Spinal cord (tissue), 10 donors: ENCODE measurements around the gene PREPL. TPM values are rescaled to one million over a fixed set of nuclear protein-coding genes. Genes with fewer than 3 reads are reported as not detected.
A peak's percentile ranks its signal among the peaks of the same experiment; 100 is the strongest.

Experiments
- DNase-seq, 6 donors: peaks; one replicate each; pipeline versions ENCODE4 v3.0.0 to v3.0.0-alpha.2; 2013 to 2015; ENCODE audit warnings: low spot score in 6 of 6, low read depth in 4 of 6
- H3K27ac ChIP-seq: one replicate; pipeline ENCODE4 v1.5.1; 2013; ENCODE audit warnings: low read depth, low read length, control low read depth
- H3K27me3 ChIP-seq: one replicate; pipeline ENCODE4 v1.6.1; 2013; ENCODE audit warnings: low read length; ENCODE audit not compliant: control insufficient read depth, insufficient read depth
- H3K36me3 ChIP-seq: one replicate; pipeline ENCODE4 v1.6.1; 2013; ENCODE audit warnings: low read length; ENCODE audit not compliant: control insufficient read depth, insufficient read depth
- H3K4me1 ChIP-seq: one replicate; pipeline ENCODE4 v1.6.1; 2013; ENCODE audit warnings: low read length; ENCODE audit not compliant: control insufficient read depth, insufficient read depth
- H3K4me3 ChIP-seq: one replicate; pipeline ENCODE4 v1.5.1; 2013; ENCODE audit warnings: low read depth, low read length, control low read depth
- H3K9me3 ChIP-seq: one replicate; pipeline ENCODE4 v1.6.1; 2013; ENCODE audit warnings: low read length; ENCODE audit not compliant: control insufficient read depth, insufficient read depth
- WGBS: methylation state at CpG from one replicate; pipeline ENCODE4 v1.1.5; 2013; ENCODE audit warnings: missing lambda C conversion rate; ENCODE audit not compliant: insufficient coverage; 5-methylcytosine and 5-hydroxymethylcytosine counted together
- polyA plus RNA-seq, 2 donors: library from polyadenylated mRNA; unstranded; fragments of 120-200 nt; gene quantifications; one replicate each; pipeline ENCODE4 v1.2.1, GENCODE V29; 2013; ENCODE audit not compliant: insufficient read length in 2 of 2
- total RNA-seq, 2 donors: library from RNA; depleted of rRNA in 1 of 2; stranded (reverse); fragments of 120-200 nt in 1 of 2; fragments of >200 nt in 1 of 2; gene quantifications; one replicate each; pipeline versions ENCODE4 v1.2.3 to v1.2.4, GENCODE V29; 2013 to 2014
- donor health status: healthy.

Gene PREPL
- total and polyA plus RNA-seq, 4 donors = 118 to 316 (median 214) TPM

DNA sequence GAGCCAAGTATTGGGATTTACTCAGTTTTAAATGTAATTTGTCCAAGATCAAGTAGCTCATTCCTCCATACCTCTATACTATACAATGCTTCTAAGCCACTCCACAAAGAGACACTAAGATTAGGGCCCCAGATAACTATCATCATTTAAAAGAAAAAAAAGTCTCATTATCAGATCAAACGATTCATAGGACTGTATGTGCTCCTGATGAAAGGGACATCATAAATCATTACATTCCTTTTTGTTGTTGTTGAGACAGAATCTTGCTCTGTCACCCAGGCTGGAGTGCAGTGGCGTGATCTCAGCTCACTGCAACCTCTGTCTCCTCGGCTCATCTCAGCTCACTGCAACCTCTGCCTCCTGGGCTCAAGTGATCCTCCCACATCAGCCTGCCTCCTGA is 88.2 kb downstream of the PREPL start:
- Histone ChIP-seq H3K36me3 (no peaks in the 10 kb centered on the region), H3K4me3 (no peak overlapping the region), H3K4me1 (no peaks in the 10 kb centered on the region), H3K27me3 (no peaks in the 10 kb centered on the region), H3K27ac (no peak overlapping the region), H3K9me3 (no peaks in the 10 kb centered on the region)
- no CpG with 5 or more reads among the region's 3 CpGs for WGBS
- no peak for DNase-seq

DNA sequence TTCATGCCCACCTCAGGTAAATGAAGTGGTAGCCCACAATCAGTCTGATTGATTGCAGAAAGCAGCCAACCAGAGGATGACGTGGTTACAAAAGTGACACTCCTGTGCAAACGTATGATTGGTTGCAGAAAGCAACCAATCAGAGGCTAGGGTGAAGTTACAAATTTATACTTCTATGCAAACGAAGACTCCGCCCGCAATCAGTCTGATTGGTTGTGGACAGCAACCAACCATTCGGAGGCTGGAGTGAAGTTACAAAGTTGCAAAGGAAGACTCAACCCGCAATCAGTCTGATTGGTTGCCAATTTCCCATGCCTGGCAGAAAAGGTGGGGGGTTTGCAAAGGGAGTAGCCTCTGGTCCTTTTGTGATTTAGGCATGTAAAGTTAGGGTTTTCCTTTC is 90.0 kb downstream of the PREPL start:
- no peak overlapping the region for H3K4me3 ChIP-seq
- no peaks in the 10 kb centered on the region for H3K4me1 ChIP-seq
- no peaks in the 10 kb centered on the region for H3K36me3 ChIP-seq
- WGBS = 93% methylated on average over 7 of the region's 7 CpGs
- no peaks in the 10 kb centered on the region for H3K27me3 ChIP-seq
- DNase-seq = no peak
- H3K9me3 ChIP-seq = no peaks in the 10 kb centered on the region
- H3K27ac ChIP-seq = no peak overlapping the region

DNA sequence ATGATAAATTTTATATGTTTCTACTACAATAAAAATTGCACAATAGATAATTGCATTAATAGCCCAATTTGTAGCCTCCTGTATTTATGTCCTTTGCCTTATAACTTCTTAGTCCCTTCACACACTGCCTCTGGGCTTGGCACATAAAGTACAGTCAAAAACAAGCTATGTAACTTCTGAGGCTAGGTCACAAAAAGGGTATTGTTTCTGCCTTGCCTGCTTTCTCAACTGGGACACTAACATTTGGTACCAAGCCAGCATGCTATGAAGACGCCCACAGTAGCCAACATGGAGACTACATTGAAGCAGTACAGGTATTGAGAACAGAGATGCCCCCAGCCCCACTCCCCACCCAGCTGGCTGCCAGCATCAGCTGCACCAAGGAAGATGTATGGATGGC is 91.5 kb downstream of the PREPL start:
- Histone ChIP-seq H3K36me3 (no peaks in the 10 kb centered on the region), H3K9me3 (no peaks in the 10 kb centered on the region), H3K27ac (no peak overlapping the region), H3K4me1 (no peaks in the 10 kb centered on the region), H3K27me3 (no peaks in the 10 kb centered on the region), H3K4me3 (no peak overlapping the region)
- WGBS = 29% methylated on average over 1 of the region's 1 CpG
- peak in 2 of 6 donors; percentile 10 to 11 for DNase-seq

DNA sequence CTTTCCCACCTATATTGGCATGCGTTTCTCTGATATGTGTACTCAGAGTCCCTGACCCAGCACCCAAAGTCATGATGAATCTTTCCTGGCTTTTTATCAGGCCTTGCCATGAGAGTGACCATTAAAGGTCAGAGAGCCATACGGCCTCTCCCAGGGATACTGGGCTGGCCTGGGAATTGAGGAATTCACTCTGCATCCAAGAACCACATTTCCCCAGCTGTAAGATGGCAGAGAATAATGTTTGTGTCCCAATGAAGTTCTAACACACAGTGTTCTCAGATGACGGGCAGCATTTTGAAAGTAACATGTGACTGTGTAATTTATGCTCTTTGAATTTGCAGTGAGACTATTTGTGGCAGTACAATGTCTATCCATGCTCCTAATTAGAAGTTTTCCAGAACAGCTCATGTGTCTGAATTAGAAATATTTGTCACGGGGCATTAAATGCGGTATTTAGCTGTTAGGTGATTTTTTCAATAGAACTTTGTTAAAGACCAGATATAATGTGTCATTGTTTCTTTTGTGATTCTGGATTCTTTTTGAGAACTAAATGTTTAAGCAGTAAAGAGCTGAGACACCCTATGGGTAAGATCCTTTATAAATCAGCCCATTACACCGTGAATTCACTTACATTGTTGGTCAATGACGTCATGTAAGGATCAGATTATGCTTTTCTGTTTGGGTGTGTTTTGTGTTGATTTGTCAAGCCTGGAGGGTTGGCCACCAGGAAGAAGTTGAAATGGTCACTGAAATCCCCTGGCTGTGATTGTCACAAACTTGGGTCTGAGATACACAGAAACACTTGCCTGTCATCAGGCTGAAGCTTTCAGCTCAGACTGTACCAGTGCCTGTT is 93.3 kb downstream of the PREPL start:
- Histone ChIP-seq H3K27me3 (no peaks in the 10 kb centered on the region), H3K4me1 (no peaks in the 10 kb centered on the region), H3K36me3 (no peaks in the 10 kb centered on the region), H3K4me3 (no peak overlapping the region), H3K9me3 (no peaks in the 10 kb centered on the region), H3K27ac (no peak overlapping the region)
- 60% methylated on average over 2 of the region's 7 CpGs for WGBS
- DNase-seq = peak in 2 of 6 donors; percentile 31 to 42

Other genes with a start within 250 kb of the PREPL start
- gene PPM1B, start 192.6 kb downstream of the PREPL start, total RNA-seq = 10 to 100 TPM; 48.2 to 72.3 TPM
- gene PPM1B, start 192.6 kb downstream of the PREPL start, polyA plus RNA-seq = 10 to 100 TPM; 80.0 to 94.1 TPM
- gene SLC3A1, start 86.0 kb downstream of the PREPL start, total RNA-seq = under 1 TPM; 0.17 to 0.30 TPM
- gene SLC3A1, start 86.0 kb downstream of the PREPL start, polyA plus RNA-seq = 1 to 10 TPM; 1.2 to 1.8 TPM
- 10 to 100 TPM in 1 of 2 donors, 1 to 10 TPM in 1; 8.0 to 11.2 TPM for gene CAMKMT, start 453 bp upstream of the PREPL start, total RNA-seq
- gene CAMKMT, start 453 bp upstream of the PREPL start, polyA plus RNA-seq = 10 to 100 TPM; 16.6 to 16.8 TPM